ENCODE results near the gene USP20.
"Not testable (repeated sequence)": the region's sequence is repeated elsewhere in the genome, so short reads cannot be mapped to it uniquely, and the experiment has no call there.

Gene USP20

DNA sequence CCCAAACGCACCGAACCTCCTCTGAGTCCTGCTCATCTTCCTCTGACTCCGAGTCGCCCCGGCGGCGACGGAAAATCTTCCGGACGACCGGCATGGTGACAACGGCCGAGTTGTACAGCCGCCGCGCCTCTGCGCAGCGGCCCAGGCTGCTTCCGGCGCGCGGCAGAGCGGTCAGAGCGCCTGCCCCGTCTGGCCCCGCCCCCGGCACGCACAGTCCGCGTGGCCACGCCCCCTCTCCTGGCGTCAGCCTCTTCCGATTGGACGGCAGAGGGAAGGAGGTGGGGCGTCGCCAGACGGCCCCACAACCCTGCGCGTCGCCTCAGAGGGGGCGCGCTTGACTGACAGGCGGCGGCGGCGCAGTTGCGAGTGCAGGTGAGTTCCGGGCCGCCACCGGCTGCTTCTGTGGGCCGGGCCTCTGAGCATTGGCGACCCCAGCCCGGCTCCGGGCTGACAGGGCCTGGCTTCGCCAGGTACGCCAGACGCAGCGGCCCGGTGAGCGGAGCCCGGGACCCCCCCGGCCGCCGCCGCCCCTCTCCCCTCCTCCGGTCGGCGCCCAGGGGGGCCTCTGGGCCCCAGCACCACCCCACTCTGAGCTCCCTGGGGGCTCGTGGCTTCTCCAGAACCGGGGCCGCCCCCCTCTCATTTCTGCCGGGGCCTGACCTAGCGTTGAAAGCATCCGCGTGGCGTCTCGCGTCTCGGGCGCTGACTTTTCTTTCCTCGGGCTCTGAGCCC is at the start of gene USP20, which contains the start of gene C9orf78:
TSS of gene USP20 (plus strand) at position 331 of the 732 bp plus-strand sequence. CDS start 17,098 bp downstream, outside the sequence.
TSS of gene C9orf78 (minus strand) at position 148 of the 732 bp plus-strand sequence. CDS start at position 94, 54 bp downstream.
- DNase-seq: peak; percentile 96 to 97

DNA sequence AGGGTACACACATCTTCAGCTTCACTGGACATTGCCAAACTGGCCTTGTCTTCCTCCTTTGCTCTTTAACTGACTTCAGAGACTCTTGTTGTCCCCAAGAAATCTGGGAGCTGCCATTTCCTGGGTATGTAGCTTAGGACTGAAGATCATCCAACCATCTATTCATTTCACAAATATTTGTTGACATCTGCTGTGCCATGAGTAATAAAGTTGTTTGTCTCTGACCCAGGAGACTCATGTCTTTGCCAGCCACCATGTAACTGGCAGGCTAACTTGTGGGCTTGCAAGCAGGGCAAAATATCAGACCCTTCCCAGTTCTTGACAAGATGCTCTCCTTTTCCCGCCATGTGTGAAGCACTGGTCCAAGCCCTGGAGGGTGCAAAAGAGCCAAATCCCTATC is 49.4 kb upstream of the USP20 start:
- no peak for DNase-seq

DNA sequence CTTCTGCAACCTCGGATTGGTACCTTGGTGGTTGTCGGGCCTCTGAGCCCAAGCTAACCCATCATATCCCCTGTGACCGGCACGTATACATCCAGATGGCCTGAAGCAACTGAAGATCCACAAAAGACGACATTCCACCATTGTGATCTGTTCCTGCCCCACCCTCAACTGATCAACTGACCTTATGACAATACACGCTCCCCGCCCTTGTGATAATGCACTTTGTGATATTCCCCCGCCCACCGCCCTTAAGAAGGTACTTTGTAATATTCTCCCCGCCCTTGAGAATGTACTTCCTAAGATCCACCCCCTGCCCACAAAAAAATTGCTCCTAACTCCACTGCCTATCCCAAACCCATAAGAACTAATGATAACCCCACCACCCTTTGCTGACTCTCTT is 48.8 kb upstream of the USP20 start:
- no peak for DNase-seq

DNA sequence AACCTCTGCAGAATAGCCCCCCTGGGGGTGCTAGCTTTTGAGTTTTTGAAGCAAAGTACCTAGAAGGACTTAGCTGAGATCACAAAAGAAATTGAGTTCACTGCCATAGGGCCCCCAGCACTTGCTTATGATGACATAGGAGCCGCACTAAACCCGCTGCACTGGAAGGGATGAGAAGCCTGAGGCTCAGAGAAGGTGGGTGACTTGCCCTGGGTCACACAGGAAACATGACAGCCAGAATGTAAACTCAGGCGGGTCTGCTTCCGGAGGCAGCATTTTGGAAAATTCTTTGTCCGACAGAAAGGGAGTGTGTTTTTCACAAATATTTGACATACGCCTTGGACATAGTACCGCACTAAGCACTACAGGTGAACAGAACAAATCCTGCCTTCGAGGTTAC is 40.7 kb upstream of the USP20 start:
- no peak for DNase-seq

DNA sequence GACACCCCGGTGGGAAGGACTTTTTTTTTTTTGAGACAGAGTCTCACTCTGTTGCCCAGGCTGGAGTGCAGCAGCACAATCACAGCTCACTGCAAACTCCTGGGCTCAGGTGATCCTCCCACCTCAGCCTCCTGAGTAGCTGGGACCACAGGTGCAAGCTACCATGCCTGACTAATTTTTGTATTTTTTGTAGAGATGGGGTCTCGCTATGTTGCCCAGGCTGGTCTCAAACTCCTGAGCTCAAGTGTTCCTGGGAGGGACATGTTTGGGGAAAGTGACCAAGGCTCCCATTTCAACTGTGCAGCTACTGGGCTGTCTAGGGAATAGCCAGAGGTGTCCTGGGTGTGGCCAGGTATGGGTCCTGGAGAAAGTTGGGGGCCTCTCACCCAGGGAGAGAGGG is 39.2 kb upstream of the USP20 start:
- not testable (repeated sequence) for DNase-seq

DNA sequence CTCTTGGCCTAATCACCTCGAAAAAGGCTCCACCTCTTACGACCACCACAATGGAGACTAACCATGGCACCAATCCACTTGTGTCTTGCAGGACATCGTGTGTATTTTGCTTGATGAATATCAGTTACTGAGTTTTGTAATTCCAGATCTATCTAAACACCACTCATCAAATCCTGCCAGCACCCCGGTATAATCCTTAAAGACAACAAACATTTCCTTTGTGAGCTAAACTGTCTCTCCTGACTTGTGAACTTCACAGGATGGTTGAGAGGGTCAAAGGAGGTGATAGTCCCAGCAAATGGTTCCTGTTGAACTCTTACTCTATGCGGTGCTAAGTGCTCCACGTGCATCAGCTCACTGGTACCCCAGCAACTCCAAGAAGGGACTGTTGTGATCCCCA is 36.3 kb upstream of the USP20 start:
- no peak for DNase-seq

DNA sequence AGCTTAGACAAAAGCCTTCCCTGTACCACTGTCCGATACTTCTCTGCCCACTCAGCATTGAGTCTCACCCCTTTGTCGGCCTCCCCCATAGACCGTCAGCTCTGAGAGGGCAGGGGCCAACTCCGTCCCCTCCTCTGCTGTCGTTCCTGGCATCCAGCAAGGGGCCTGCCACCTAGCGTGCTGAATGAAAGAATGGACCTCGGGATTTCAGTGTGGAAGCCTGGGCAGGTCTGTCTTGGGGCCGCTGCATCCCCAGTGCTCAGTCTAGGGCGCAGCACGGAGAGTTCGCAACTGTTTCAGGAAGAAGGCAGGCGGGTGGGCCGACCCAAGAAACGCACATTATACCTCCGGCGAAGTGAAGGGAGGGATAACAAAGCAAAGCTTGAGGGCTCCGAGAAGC is 33.8 kb upstream of the USP20 start:
- DNase-seq: no peak

DNA sequence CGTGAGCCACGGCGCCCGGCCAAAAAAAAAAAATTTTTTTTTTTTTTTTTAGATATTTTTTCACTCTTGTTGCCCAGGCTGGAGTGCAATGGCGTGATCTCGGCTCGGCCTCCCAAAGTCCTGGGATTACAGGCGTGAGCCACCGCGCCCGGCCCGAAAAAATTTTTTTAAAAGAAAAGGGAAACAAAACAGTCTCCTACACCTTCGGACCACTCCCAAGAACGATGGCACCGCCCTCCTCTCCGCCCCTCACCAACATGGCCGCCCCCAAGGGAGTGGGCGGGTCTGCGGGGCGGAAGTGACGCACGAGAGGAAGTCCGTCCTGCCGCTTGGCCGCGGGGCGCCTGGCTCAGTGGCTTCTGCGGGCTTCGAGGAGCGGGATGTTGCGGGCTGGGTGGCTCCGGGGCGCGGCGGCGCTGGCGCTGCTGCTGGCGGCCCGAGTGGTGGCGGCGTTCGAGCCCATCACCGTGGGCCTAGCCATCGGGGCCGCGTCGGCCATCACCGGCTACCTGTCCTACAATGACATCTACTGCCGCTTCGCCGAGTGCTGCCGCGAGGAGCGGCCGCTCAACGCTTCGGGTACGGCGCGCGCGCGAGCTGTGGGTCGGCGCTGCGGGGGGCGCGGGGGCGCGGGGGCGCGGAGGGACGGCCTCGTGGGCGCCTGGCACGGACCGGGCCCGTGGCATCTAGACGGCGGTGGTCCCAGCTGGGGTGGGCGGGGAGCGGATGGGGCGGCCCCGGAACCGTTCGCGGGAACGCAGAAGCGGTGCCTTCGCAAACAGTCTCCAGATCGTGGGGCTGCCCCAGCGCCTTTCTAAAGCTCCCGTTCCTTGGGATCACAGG is 32.2 kb upstream of the USP20 start, which contains the start of gene TOR1B:
TSS of gene TOR1B (plus strand) at position 352 of the 843 bp plus-strand sequence. CDS start at position 381, 29 bp downstream.
- peak; percentile 94 to 96 for DNase-seq

DNA sequence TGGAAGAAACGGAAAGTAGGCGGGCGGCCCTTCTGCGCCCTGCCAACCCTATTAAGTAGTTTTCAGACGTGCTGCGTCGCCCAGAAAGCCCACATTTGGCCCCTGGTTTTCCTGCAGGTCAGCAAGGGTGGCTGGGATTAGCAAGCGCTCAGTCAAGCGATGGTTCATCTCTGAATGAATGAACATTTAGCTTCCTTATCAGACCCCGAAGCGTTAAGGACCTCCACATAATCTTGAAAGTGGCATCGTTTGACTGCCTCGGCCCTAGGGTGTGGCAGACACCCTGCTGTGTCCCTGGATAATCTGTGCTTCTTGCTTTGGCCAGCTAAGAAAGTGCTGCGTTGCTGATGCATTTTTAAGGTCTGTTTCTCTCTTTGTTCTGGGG is 31.6 kb upstream of the USP20 start:
- no peak for DNase-seq

DNA sequence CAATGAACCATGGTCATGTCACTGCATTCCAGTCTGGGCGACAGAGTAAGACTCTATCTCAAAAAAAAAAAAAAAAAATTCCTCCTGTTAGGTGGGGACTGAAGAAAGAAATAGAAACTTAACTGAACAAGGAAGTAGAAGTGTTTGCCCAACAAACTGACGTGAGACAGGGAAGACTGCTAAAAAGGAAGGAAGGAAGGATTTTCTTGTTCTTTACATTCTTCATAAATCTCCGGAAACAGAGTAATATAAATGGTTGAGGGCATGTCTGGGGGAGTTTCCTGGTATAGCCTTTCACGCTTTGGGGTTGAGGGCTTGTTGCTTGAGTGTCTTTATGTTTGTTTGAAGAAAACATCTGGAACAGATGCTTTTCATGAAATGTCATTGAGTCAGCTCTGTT is 29.2 kb upstream of the USP20 start:
- no peak for DNase-seq

DNA sequence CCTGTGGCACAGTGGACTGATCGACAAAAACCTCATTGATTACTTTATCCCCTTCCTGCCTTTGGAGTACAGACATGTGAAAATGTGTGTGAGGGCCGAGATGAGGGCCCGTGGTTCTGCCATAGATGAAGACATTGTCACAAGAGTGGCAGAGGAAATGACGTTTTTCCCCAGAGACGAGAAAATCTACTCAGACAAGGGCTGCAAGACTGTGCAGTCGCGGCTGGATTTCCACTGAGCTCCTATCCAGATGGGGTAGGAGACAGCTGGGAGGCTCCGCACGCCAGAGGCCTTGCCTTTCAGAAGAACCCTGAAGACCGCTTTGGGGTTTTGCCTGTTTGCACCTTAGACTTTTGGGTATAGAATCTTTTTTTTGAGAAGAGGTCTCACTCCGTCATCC is 25.9 kb upstream of the USP20 start:
- DNase-seq: no peak

DNA sequence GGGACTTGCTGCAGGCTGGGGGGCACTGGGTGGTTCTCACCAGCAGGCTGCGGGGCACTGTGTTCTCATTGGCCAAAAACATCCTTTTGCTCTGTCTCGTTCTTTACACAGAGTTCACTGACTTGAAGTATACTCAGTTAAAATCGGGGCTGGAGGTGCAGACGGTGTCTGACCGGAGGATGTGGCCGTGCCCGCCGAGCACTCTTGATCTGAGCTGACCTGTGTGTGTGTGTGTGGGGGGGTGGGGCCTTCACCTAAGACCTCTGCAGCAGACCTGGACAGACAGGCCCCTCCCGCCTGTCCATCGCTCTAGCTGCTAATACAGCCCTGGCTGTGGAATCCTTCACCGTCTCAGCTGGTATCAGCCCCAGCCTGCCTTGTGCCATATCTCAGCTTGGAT is 25.1 kb upstream of the USP20 start:
- DNase-seq: no peak

DNA sequence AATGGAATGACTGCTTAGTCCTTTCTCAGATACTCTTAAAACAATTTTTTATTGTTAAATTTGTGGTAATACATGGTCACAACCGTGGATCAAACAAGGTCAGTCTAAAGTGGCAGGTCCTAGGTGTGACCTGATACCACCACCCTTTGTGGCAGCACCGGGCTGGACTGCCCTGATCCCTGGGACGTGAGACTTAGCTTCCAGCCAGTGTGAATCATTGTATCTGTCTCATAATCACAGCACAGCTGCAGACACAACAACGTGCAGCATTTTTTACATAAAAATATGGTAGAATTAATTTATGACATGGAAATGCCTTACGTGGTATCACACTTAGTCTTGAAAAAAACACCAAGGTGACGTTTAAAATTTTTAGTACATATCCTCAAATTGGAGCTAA is 24.5 kb upstream of the USP20 start:
- DNase-seq: no peak

DNA sequence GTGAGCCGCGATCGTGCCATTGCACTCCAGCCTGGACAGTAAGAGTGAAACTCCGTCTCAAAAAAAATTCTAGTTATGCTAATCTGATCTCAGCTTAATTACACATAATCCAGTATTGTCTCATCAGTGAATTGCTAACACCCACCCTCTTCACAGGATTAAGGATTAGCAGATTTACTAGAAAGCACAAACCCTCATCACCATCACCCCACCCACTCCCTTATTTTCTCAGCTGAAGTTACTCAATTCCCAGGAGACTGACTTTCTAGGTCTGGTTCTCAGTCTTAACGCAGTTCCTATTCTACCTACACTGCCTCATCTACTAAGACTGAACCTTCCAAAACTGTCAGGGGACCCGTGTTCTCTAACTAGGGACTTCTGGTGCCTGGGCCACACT is 23.3 kb upstream of the USP20 start:
- DNase-seq: no peak

DNA sequence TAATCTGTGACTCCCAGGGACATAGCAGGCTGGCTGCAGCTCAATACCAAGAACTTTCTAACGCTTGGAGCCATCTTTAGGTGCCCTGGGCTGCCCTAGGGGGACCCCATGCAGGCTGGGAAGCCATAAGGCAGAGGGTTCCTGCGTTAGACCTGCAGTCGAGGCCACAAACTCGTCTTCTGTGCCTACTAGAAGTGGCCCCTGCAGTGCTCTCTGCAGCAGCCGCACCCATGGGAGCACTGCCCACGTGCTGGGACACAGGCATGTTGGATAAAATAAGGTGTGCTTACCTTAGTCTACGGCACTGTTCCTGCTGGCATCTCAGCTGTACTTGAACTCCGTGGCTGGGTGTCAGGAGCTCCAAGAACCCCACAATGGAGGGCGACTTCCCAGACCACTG is 22.9 kb upstream of the USP20 start:
- DNase-seq: no peak

DNA sequence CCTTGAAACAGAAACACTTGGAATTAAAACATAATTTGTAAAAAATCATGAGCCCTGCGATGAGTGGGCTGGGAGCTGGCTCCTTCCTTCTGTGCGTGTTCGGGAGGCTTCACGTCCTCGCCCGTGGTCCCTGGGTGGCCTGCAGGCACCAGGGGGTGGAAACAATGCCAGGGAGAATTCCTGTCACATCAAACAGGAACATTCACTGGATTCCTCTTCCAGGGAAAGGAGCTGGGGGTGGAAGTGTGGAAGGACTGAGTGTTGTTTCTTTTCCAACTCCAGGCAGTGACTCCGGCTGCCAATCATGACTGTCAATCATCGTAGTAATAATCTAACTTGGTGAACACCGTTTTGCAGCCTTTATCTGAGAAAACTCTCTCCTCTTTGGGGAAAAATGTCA is 21.6 kb upstream of the USP20 start:
- DNase-seq: no peak

DNA sequence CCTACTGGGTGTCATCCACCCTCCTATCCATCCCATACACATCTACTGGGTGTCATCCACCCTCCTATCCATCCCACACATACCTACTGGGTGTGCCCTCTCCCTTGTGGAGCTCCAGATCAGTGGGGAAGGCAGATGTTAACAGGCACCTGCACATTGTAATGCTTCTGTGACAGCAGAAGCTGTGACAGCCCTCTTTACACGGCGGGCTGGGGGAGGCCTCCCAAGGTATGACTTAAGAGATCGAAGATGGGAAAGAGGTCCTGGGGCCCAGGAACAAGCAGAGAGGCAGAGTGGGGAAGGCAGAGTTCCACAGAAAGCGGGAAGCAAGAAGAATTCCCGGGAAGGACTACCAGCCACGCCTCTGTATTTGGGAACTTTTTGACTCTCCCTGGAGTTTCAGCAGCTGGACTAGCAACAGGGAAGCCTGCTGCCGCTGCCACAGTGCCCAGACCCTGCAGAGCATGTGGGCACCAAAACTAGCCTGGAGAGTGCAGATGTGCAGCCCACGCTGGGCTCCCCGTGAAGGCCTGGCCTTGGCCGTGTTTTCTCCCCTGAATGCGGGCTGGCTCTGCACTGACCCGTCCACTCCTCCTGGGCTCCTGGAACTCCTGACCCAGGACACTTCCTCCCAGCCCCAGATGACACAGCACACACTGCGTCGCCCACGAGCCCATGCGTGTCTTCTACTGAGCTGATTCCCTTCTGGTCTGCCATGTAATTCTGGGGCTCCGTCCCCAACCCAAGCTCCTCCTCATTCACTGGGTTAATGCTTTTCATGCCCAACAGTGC is 20.6 kb upstream of the USP20 start:
- no peak for DNase-seq

DNA sequence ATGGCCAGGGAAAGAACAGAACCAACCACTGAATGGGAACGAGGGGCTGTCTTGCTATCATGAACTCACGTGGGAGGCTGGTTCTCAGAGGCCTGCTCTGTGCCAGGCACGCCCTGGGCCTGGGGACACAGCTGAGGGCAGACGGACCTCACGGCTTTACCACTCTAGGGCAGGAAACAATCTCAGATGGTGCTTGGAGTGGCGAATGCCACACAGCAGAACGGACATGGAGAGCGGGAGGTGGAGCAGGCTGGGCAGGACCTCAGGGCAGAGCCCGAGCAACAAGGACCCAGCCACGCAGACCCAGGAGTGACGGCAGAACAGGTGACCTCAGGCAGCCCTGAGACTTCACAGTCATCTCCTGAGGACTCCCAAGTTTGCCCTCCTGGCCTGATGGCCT is 20.0 kb upstream of the USP20 start:
- DNase-seq: no peak

DNA sequence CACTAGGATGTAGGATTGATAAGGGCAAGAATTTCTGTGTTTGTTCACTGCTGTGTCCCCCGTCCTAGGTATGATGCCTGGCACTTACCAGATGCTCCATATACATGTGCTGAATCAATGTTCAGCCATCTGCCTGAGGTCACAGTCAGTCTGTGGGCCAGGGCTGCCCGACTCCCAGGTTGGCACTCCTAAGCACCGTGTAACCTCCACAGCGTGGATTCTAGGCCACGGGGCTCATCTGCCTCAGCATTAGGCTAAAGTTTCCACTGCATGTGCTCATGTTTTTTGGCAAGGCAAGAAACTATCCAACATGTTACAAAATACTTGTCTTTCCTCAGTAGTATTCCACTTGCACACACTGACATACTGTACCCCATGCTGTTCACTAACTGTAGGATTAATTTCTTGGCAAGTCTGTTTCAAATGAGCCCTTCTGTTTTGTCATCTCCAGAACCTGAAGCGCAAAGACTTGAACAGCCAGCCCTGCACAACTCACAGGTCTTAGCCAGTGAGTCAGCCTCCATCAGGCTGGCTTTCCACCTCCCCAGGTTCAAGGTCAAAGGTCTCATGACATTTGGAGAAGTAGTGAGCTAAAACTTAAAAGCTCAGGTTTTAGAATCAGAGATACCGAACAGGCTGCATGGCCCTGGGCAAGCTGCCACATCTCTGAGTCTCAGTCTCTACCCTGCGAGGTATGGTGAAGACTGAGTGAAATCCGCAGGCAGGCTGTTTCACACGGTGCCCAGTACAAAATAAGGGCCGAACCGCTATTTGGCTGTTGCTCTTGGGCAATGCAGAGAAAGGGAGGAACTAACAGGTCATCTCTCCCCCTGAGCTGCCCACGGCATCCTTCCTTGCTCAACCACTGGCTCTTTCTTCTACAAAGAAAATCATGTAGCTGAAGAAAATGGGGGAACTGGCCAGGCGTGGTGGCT is 18.5 kb upstream of the USP20 start:
- DNase-seq: peak in 1 of 2 donors; percentile 19

DNA sequence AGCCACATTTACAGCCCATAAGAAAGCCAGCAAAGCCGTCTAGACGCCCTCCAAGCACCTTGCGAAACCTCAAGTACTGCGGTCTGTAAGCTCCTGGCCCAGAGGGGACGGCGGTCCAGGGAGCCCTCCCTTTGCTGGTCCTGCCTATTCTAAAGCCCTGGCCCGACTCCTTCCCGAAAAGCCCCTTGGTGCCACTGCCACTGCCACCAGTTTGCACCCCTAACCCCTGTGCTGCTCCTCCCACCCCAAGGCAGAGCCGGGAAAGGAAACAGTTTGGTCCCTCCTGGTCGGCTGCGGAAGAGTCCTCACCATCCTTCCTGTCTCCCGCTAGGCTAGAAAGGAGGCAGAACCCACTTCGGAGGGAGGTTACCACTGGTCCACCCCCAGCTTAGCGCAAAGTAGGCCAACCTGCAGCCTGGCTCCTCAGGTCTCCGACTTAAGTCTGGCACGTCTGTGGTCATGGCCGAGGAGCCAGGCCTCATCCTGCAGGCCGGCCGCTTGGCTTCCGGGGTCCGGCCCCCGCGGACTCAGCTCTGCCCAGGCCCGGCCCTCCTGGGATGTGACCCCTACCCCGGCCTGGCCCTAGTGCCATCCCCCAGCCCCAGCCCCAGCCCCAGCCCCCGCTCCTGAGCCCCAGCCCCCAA is 12.2 kb upstream of the USP20 start:
- no peak for DNase-seq

DNA sequence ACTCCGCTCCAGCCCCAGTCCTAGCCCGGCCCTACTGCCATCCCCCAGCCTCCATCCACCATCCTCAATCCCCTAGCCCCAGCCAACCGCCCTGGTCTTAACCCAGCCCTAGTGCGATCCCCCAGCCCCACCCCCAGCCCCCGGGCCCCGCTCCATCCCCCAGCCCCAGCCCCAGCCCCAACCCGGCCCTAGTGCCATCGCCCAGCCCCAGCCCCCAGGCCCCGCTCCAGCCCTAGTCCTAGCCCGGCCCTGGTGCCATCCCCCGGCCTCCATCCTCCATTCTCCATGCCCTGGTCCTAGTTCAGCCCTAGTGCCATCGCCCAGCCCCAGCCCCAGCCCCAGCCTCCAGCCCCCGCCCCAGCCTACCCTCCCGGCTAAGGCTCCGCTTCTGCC is 11.7 kb upstream of the USP20 start:
- DNase-seq: no peak
